B cell (primary cell): Measurements from ENCODE around the gene HEXIM1. TPM values are rescaled to one million over a fixed set of nuclear protein-coding genes. Genes with fewer than 3 reads are reported as not detected.
A peak's percentile ranks its signal among the peaks of the same experiment; 100 is the strongest.

ENCODE experiments used
- ATAC-seq: fragments of 200-7000 bp; cut with Tn5 transposase; one replicate; pipeline ENCODE4 v1.10.0; 2021; ENCODE audit warnings: low read depth, mild to moderate bottlenecking, moderate number of reproducible peaks, moderate library complexity
- CTCF ChIA-PET: fragments of 350-600 bp; sonication (Branson Sonifier 250); formaldehyde crosslinking; loops from one replicate; lab custom pipeline; 2021; ENCODE audit warnings: antibody characterized with exemption, inconsistent platforms; lab: Charles Lee
- POLR2A ChIA-PET: fragments of 350-600 bp; sonication (Branson Sonifier 250); formaldehyde crosslinking; loops from one replicate; lab custom pipeline; 2021; ENCODE audit warnings: antibody characterized with exemption; lab: Charles Lee
- DNase-seq: peaks from one replicate; pipeline ENCODE4 v3.0.0; 2013
- H2AFZ ChIP-seq: 2 replicates; pipeline ENCODE4 v1.6.1; 2012; ENCODE audit warnings: mild to moderate bottlenecking, low read depth, low read length; ENCODE audit not compliant: insufficient read depth, poor library complexity, severe bottlenecking
- H3K27ac ChIP-seq, 2 donors: 1 replicate in 1 of 2; 2 replicates in 1 of 2; pipeline ENCODE4 v1.5.1; 2012 to 2013; ENCODE audit warnings: low read length in 2 of 2, mild to moderate bottlenecking in 2 of 2, moderate library complexity in 1 of 2
- H3K27me3 ChIP-seq, 4 experiments: fragments of 200-600 bp in 1 of 4; sonication (generic) in 1 of 4; replicated peaks in 1 of 4; 1 replicate in 2 of 4; 2 replicates in 2 of 4; pipeline versions ENCODE4 v1.6.1 to v1.7.0; 2013 to 2016; ENCODE audit warnings: low read length in 3 of 4, mild to moderate bottlenecking in 2 of 4, mixed read lengths in 1 of 4, moderate library complexity in 1 of 4; ENCODE audit not compliant: insufficient read depth in 4 of 4, control insufficient read depth in 3 of 4; ENCODE audit errors: control extremely low read depth in 1 of 4
- H3K36me3 ChIP-seq, 2 experiments: replicated peaks in 1 of 2; 1 replicate in 1 of 2; 2 replicates in 1 of 2; pipeline versions ENCODE4 v1.6.1 to v1.7.1; 2013; ENCODE audit warnings: low read length in 1 of 2; ENCODE audit not compliant: insufficient read depth in 2 of 2, control insufficient read depth in 1 of 2; ENCODE audit errors: control extremely low read depth in 1 of 2, extremely low read depth in 1 of 2
- H3K4me1 ChIP-seq, 2 donors: fragments of 200-600 bp in 1 of 2; sonication (generic) in 1 of 2; 1 replicate in 1 of 2; 2 replicates in 1 of 2; pipeline versions ENCODE4 v1.5.1 to v1.6.1; 2013 to 2017; ENCODE audit warnings: low read length in 2 of 2; ENCODE audit not compliant: control insufficient read depth in 2 of 2, insufficient read depth in 2 of 2
- H3K4me2 ChIP-seq: replicated peaks from 2 replicates; pipeline ENCODE3; 2012; ENCODE audit warnings: mild to moderate bottlenecking, low read depth, low read length; ENCODE audit not compliant: poor library complexity, severe bottlenecking
- H3K4me3 ChIP-seq, 5 experiments: fragments of 200-600 bp in 1 of 5; sonication (generic) in 1 of 5; 1 replicate in 3 of 5; 2 replicates in 2 of 5; pipeline versions ENCODE4 v1.5.1 to v1.7.0; 2011 to 2016; ENCODE audit warnings: low read length in 4 of 5, mild to moderate bottlenecking in 4 of 5, low read depth in 2 of 5, control low read depth in 1 of 5, moderate library complexity in 1 of 5; ENCODE audit not compliant: insufficient read depth in 1 of 5; ENCODE audit errors: control extremely low read depth in 1 of 5, extremely low read depth in 1 of 5
- H3K79me2 ChIP-seq: fragments of 200-600 bp; sonication (generic); one replicate; pipeline ENCODE4 v1.6.0; 2016; ENCODE audit warnings: low read length; ENCODE audit not compliant: control insufficient read depth, insufficient read depth
- H3K9ac ChIP-seq: fragments of 200-600 bp; sonication (generic); 2 replicates; pipeline ENCODE4 v1.6.1; 2017; ENCODE audit warnings: mild to moderate bottlenecking, low read length, moderate library complexity
- H3K9me3 ChIP-seq, 3 donors: one replicate each; pipeline versions ENCODE4 v1.6.1 to v1.7.1; 2013; ENCODE audit warnings: low read length in 2 of 3; ENCODE audit not compliant: control insufficient read depth in 2 of 3, insufficient read depth in 1 of 3; ENCODE audit errors: control extremely low read depth in 1 of 3
- H4K20me1 ChIP-seq: 2 replicates; pipeline ENCODE4 v1.6.0; 2012; ENCODE audit warnings: mild to moderate bottlenecking, low read length; ENCODE audit not compliant: insufficient read depth, control insufficient read depth, poor library complexity, severe bottlenecking
- H3K27ac Mint-ChIP-seq: one replicate; pipeline ENCODE4 v1.8.0; 2021; ENCODE audit warnings: mixed read lengths
- H3K27me3 Mint-ChIP-seq: one replicate; pipeline ENCODE4 v1.8.0; 2021; ENCODE audit warnings: mixed read lengths
- H3K4me1 Mint-ChIP-seq: one replicate; pipeline ENCODE4 v1.8.0; 2021; ENCODE audit warnings: mixed read lengths
- H3K4me3 Mint-ChIP-seq: one replicate; pipeline ENCODE4 v1.8.0; 2021; ENCODE audit warnings: mixed read lengths
- H3K9me3 Mint-ChIP-seq: one replicate; pipeline ENCODE4 v1.8.0; 2022; ENCODE audit warnings: mixed read lengths; ENCODE audit not compliant: insufficient read depth
- CTCF ChIP-seq: fragments of 200-600 bp; IDR thresholded peaks from one replicate; pipeline ENCODE4 v1.8.0; 2022; ENCODE audit warnings: antibody characterized with exemption, mild to moderate bottlenecking
- EZH2 ChIP-seq: IDR thresholded peaks from 2 replicates; pipeline ENCODE4 v1.6.1; 2012; ENCODE audit warnings: borderline replicate concordance, low read depth, mild to moderate bottlenecking, moderate library complexity, low read length; ENCODE audit not compliant: insufficient read depth, poor library complexity, severe bottlenecking
- WGBS: methylation state at CpG from one replicate; pipeline ENCODE4 v1.1.5; 2013; ENCODE audit warnings: missing lambda C conversion rate; ENCODE audit not compliant: insufficient coverage; 5-methylcytosine and 5-hydroxymethylcytosine counted together
- intact Hi-C: fragments of 100-400 bp; cut with micrococcal nuclease; formaldehyde crosslinking; loops from one replicate; pipeline ENCODE4 v1.10.0; 2022
- polyA plus RNA-seq: library from polyadenylated mRNA; depleted of rRNA; stranded (reverse); fragments of >200 nt; gene quantifications from 2 replicates; pipeline ENCODE4 v1.2.3, GENCODE V29; 2012
- total RNA-seq, 2 donors: library from RNA; stranded (reverse); fragments of 120-200 nt in 1 of 2; gene quantifications; 1 replicate in 1 of 2; 2 replicates in 1 of 2; pipeline versions ENCODE4 v1.2.3 to v1.2.4, GENCODE V29; 2013 to 2022

The HEXIM1 gene
- total and polyA plus RNA-seq, 2 donors (not counting 1 experiment from before 2014, with no cell fraction given), result 23.7 to 48.9 TPM

GRCh38 chr17:45129426-45129939, 18.8 kb upstream of the HEXIM1 start:
- H3K27ac ChIP-seq, result no peak overlapping the region
- no peaks in the 10 kb centered on the region for H3K79me2 ChIP-seq
- H3K4me3 ChIP-seq, result no peak overlapping the region
- Mint-ChIP-seq H3K4me3 (no peak overlapping the region), H3K9me3 (no peaks in the 10 kb centered on the region), H3K4me1 (peaks cover 5% of the 10 kb centered on the region), H3K27me3 (peaks cover 4% of the 10 kb centered on the region), H3K27ac (no peak overlapping the region)
- H3K27me3 ChIP-seq, result peaks cover 0 to 10% (median 2%) of the 10 kb centered on the region in 4 experiments
- DNase-seq (no peak), ATAC-seq (no peak)
- no peaks in the 10 kb centered on the region for H4K20me1 ChIP-seq
- intact Hi-C loops, result no loop called here
- 100% methylated on average over 4 of the region's 10 CpGs for WGBS
- no peaks in the 10 kb centered on the region for H3K9me3 ChIP-seq
- H2AFZ ChIP-seq, result no peak overlapping the region
- H3K9ac ChIP-seq, result no peak overlapping the region
- TF ChIP-seq CTCF (no peak), EZH2 (no peak)
- no peak overlapping the region for H3K4me2 ChIP-seq
- peaks cover 7 to 8% of the 10 kb centered on the region in 2 donors for H3K4me1 ChIP-seq
- ChIA-PET CTCF (interaction anchor here (0.8 kb wide), 1 partner anchor 13 kb away, joined by 4 read pairs; no protein-coding TSS in a partner anchor), POLR2A (interaction anchor here (0.8 kb wide), 1 partner anchor 21 kb away, joined by 4 read pairs; no protein-coding TSS in a partner anchor)
- no peaks in the 10 kb centered on the region for H3K36me3 ChIP-seq

- H3K9me3 ChIP-seq, result no peaks in the 10 kb centered on the region
- CTCF ChIA-PET, result interaction anchor here (0.7 to 10.2 kb wide), 3 partner anchors 12 to 68 kb away, joined by 3 to 233 read pairs (median 4); no protein-coding TSS in a partner anchor
- no peaks in the 10 kb centered on the region for H4K20me1 ChIP-seq
- no peak for TF ChIP-seq CTCF
- TF ChIP-seq EZH2, result no peak
- no peak overlapping the region for H3K27ac Mint-ChIP-seq
- H3K27me3 ChIP-seq, result peaks cover 0 to 10% (median 2%) of the 10 kb centered on the region in 4 experiments
- H3K79me2 ChIP-seq, result peaks cover 4% of the 10 kb centered on the region
- no peak overlapping the region for H3K27ac ChIP-seq
- peaks cover 7% of the 10 kb centered on the region for H3K4me1 Mint-ChIP-seq
- H3K4me3 ChIP-seq, result no peak overlapping the region
- ATAC-seq (no peak), DNase-seq (no peak)
- 91% methylated on average over 12 of the region's 13 CpGs for WGBS
- H3K9ac ChIP-seq, result no peak overlapping the region
- peak overlapping the region; percentile 97 for H3K4me3 Mint-ChIP-seq
- no peak overlapping the region for H2AFZ ChIP-seq
- H3K4me2 ChIP-seq, result no peak overlapping the region
- intact Hi-C loops, result no loop called here
- H3K4me1 ChIP-seq, result peaks cover 7 to 8% of the 10 kb centered on the region in 2 donors
- POLR2A ChIA-PET, result interaction anchor here (0.8 kb wide), 1 partner anchor 20 kb away, joined by 4 read pairs; no protein-coding TSS in a partner anchor
- H3K9me3 Mint-ChIP-seq, result no peaks in the 10 kb centered on the region
- H3K36me3 ChIP-seq, result no peaks in the 10 kb centered on the region
- H3K27me3 Mint-ChIP-seq, result peaks cover 4% of the 10 kb centered on the region
These were observed 18.2 kb upstream of the HEXIM1 start for GRCh38 chr17:45129940-45130680.
